Astrocyte of the spinal cord (primary cell): ENCODE data around the gene C11orf71.

Source experiments
- DNase-seq: peaks from one replicate; pipeline ENCODE4 v3.0.0; 2011; ENCODE audit warnings: low read depth, low spot score
- H3K4me3 ChIP-seq: 2 replicates; pipeline ENCODE4 v1.5.1; 2011; ENCODE audit warnings: low read depth, mild to moderate bottlenecking, low read length, moderate library complexity
- CTCF ChIP-seq: IDR thresholded peaks from 2 replicates; pipeline ENCODE4 v1.5.1; 2012; ENCODE audit warnings: low read depth, mild to moderate bottlenecking, low read length, inconsistent platforms
- in situ Hi-C: cut with HindIII; loops from 2 replicates; pipeline ENCODE4 v1.10.0; 2017; ENCODE audit warnings: low sequenced_read_pairs

Gene C11orf71

GRCh38 chr11:114441921-114442320, 41.6 kb upstream of the C11orf71 start:
- H3K4me3 ChIP-seq = no peak overlapping the region
- no peak for DNase-seq
- in situ Hi-C loops = no loop called here
- no peak for TF ChIP-seq CTCF

- TF ChIP-seq CTCF = no peak
- DNase-seq = no peak
- in situ Hi-C loops = no loop called here
Measured at GRCh38 chr11:114440971-114441763, 40.9 kb upstream of the C11orf71 start.

GRCh38 chr11:114440121-114440860, 40.0 kb upstream of the C11orf71 start:
- peak overlapping the region; percentile 100 for H3K4me3 ChIP-seq
- no peak for TF ChIP-seq CTCF
- in situ Hi-C loops = no loop called here
- no peak for DNase-seq

More at GRCh38 chr11:114440971-114441763, 40.9 kb upstream of the C11orf71 start:
- H3K4me3 ChIP-seq = peak overlapping the region; percentile 100

GRCh38 chr11:114439229-114440120, 39.2 kb upstream of the C11orf71 start, which contains the start of gene REXO2:
TSS of gene REXO2 (plus strand) at chr11:114439467. CDS start at chr11:114439529, 62 bp downstream.
- in situ Hi-C loops = no loop called here
- peak within 1 kb of the TSS; percentile 100 for H3K4me3 ChIP-seq
- DNase-seq = peak; percentile 95
- peak; percentile 35 for TF ChIP-seq CTCF

- no peak for TF ChIP-seq CTCF
- in situ Hi-C loops = no loop called here
- H3K4me3 ChIP-seq = no peak overlapping the region
- DNase-seq = no peak
Measured at GRCh38 chr11:114438303-114438702, 38.0 kb upstream of the C11orf71 start.

- no peak for TF ChIP-seq CTCF
- no peak for DNase-seq
- H3K4me3 ChIP-seq = no peak overlapping the region
- in situ Hi-C loops = no loop called here
Measured at GRCh38 chr11:114433376-114433775, 33.1 kb upstream of the C11orf71 start.
